SK-N-SH (cell line): ENCODE results near the gene ARHGAP1. TPM values are rescaled to one million over a fixed set of nuclear protein-coding genes. Genes with fewer than 3 reads are reported as not detected.

Experiments
- CTCF ChIA-PET: fragments of 300-600, 350-600 bp; formaldehyde crosslinking; extraction: SDS; loops from one replicate; lab custom pipeline; 2021; lab: Yijun Ruan, JAX
- POLR2A ChIA-PET: fragments of 350-600 bp; sonication (Branson Sonifier 250); formaldehyde crosslinking; extraction: SDS; loops from one replicate; lab custom pipeline; 2020; ENCODE audit warnings: antibody characterized with exemption, inconsistent platforms; lab: Yijun Ruan, JAX
- DNase-seq: peaks from one replicate; pipeline ENCODE4 v3.0.0; 2012
- H2AFZ ChIP-seq: fragments of 200-600 bp; sonication (generic); 2 replicates; pipeline ENCODE4 v1.8.1; 2016; ENCODE audit warnings: antibody characterized with exemption, mild to moderate bottlenecking, low read depth
- H3F3A ChIP-seq: fragments of 200-600 bp; sonication (generic); replicated peaks from 2 replicates; pipeline ENCODE3; 2016; ENCODE audit warnings: antibody characterized with exemption, mild to moderate bottlenecking; ENCODE audit not compliant: insufficient read depth
- H3K27ac ChIP-seq, 2 experiments: fragments of 200-500 bp in 1 of 2; fragments of 200-600 bp in 1 of 2; sonication (Bioruptor generic) in 1 of 2; sonication (generic), shearing (Covaris generic) in 1 of 2; 2 replicates each; pipeline versions ENCODE4 v1.5.1 to v1.6.1; 2014 to 2016; ENCODE audit warnings: low read depth in 2 of 2, inconsistent platforms in 1 of 2, low read length in 1 of 2, mild to moderate bottlenecking in 1 of 2, mixed read lengths in 1 of 2
- H3K27me3 ChIP-seq: fragments of 200-600 bp; sonication (generic), shearing (Covaris generic); 2 replicates; pipeline ENCODE4 v1.6.1; 2016; ENCODE audit warnings: mixed run types; ENCODE audit not compliant: insufficient read depth
- H3K36me3 ChIP-seq, 2 experiments: fragments of 200-500 bp in 1 of 2; fragments of 200-600 bp in 1 of 2; sonication (Bioruptor generic) in 1 of 2; sonication (generic) in 1 of 2; replicated peaks in 1 of 2; 2 replicates each; pipeline versions ENCODE3 to v1.5.1; 2014 to 2016; ENCODE audit warnings: low read length in 1 of 2, mild to moderate bottlenecking in 1 of 2; ENCODE audit not compliant: insufficient read depth in 2 of 2, control insufficient read depth in 1 of 2
- H3K4me1 ChIP-seq, 2 experiments: fragments of 200-500 bp in 1 of 2; fragments of 200-600 bp in 1 of 2; sonication (Bioruptor generic) in 1 of 2; sonication (generic), shearing (Covaris generic) in 1 of 2; 2 replicates each; pipeline versions ENCODE4 v1.5.1 to v1.6.1; 2014 to 2016; ENCODE audit warnings: low read depth in 1 of 2, low read length in 1 of 2, mixed run types in 1 of 2; ENCODE audit not compliant: insufficient read depth in 2 of 2, control insufficient read depth in 1 of 2
- H3K4me2 ChIP-seq: fragments of 200-600 bp; sonication (generic), shearing (Covaris generic); 2 replicates; pipeline ENCODE4 v1.6.1; 2017; ENCODE audit warnings: mixed run types
- H3K4me3 ChIP-seq, 2 experiments: fragments of 200-500 bp in 1 of 2; fragments of 200-600 bp in 1 of 2; sonication (Bioruptor generic) in 1 of 2; sonication (generic), shearing (Covaris generic) in 1 of 2; 2 replicates each; pipeline versions ENCODE4 v1.5.1 to v1.8.1; 2014 to 2016; ENCODE audit warnings: low read depth in 2 of 2, inconsistent platforms in 1 of 2, low read length in 1 of 2, mild to moderate bottlenecking in 1 of 2, mixed read lengths in 1 of 2, moderate library complexity in 1 of 2
- H3K79me2 ChIP-seq: fragments of 200-600 bp; sonication (generic); 2 replicates; pipeline ENCODE4 v1.8.1; 2017; ENCODE audit warnings: mild to moderate bottlenecking; ENCODE audit not compliant: insufficient read depth
- H3K9ac ChIP-seq: fragments of 200-600 bp; sonication (generic); 2 replicates; pipeline ENCODE4 v1.6.1; 2017; ENCODE audit warnings: mixed run types
- H3K9me2 ChIP-seq: fragments of 200-600 bp; sonication (generic); 2 replicates; pipeline ENCODE4 v1.6.1; 2017; ENCODE audit warnings: mixed run types
- H3K9me3 ChIP-seq: fragments of 200-600 bp; sonication (generic); 2 replicates; pipeline ENCODE4 v1.6.1; 2017; ENCODE audit warnings: mixed run types, mild to moderate bottlenecking, moderate library complexity
- H4K20me1 ChIP-seq: fragments of 200-600 bp; sonication (generic); 2 replicates; pipeline ENCODE4 v1.6.1; 2017; ENCODE audit warnings: mild to moderate bottlenecking, mixed run types; ENCODE audit not compliant: insufficient read depth
- FOXM1 ChIP-seq: IDR thresholded peaks from 2 replicates; pipeline ENCODE4 v1.4.0; 2012; ENCODE audit warnings: low read depth, mild to moderate bottlenecking
- GABPA ChIP-seq: IDR thresholded peaks from 2 replicates; pipeline ENCODE4 v1.4.0; 2012; ENCODE audit warnings: low read depth, mild to moderate bottlenecking
- GATA2 ChIP-seq: sonication (generic); formaldehyde crosslinking; IDR thresholded peaks from 2 replicates; pipeline ENCODE4 v1.5.0; 2020; ENCODE audit warnings: mild to moderate bottlenecking, missing genetic modification reagents
- MEF2A ChIP-seq: IDR thresholded peaks from 2 replicates; pipeline ENCODE4 v1.4.0; 2012; ENCODE audit warnings: low read depth, borderline replicate concordance
- NRF1 ChIP-seq: IDR thresholded peaks from 2 replicates; pipeline ENCODE4 v1.6.1; 2012; ENCODE audit warnings: low read depth, mild to moderate bottlenecking, low read length
- POLR2AphosphoS5 ChIP-seq: IDR thresholded peaks from 2 replicates; pipeline ENCODE4 v1.6.1; 2012; ENCODE audit warnings: low read depth, low read length
- RCOR1 ChIP-seq: fragments of 150-350 bp; IDR thresholded peaks from 2 replicates; pipeline ENCODE4 v1.6.1; 2017; ENCODE audit warnings: antibody characterized with exemption, low read length
- RFX5 ChIP-seq: IDR thresholded peaks from 2 replicates; pipeline ENCODE4 v1.6.1; 2012; ENCODE audit warnings: mild to moderate bottlenecking, improper control_type of control experiment, low read length
- RXRA ChIP-seq: IDR thresholded peaks from 2 replicates; pipeline ENCODE4 v1.4.0; 2012; ENCODE audit warnings: low read depth, mild to moderate bottlenecking, borderline replicate concordance
- TCF12 ChIP-seq: IDR thresholded peaks from 2 replicates; pipeline ENCODE4 v1.4.0; 2012
- TEAD4 ChIP-seq: IDR thresholded peaks from 2 replicates; pipeline ENCODE4 v1.4.0; 2012; ENCODE audit warnings: mild to moderate bottlenecking, borderline replicate concordance; ENCODE audit not compliant: insufficient read depth
- WGBS: methylation state at CpG from one replicate; pipeline ENCODE4 v1.1.6; 2017; ENCODE audit warnings: low lambda C conversion rate; 5-methylcytosine and 5-hydroxymethylcytosine counted together
- polyA plus RNA-seq, 3 experiments: library from polyadenylated mRNA; depleted of rRNA; stranded (reverse); fragments of >200 nt; gene quantifications; 2 replicates each; pipeline ENCODE4 v1.2.3, GENCODE V29; 2012
- TF ChIP-seq, protein P1 (sequence below): IDR thresholded peaks from 2 replicates; pipeline ENCODE4 v1.4.0; 2012; ENCODE audit warnings: low read depth, borderline replicate concordance
- TF ChIP-seq, protein P2 (sequence below): IDR thresholded peaks from 2 replicates; pipeline ENCODE4 v1.6.1; 2012; ENCODE audit warnings: mild to moderate bottlenecking, low read depth, low read length, moderate library complexity
- TF ChIP-seq, protein P3 (sequence below): IDR thresholded peaks from 2 replicates; pipeline ENCODE4 v1.4.0; 2012; ENCODE audit warnings: low read depth, borderline replicate concordance

ARHGAP1 gene
- polyA plus RNA-seq, 1 of the 3 experiments (the other 2 are of a cell fraction), result 27.1 TPM

DNA sequence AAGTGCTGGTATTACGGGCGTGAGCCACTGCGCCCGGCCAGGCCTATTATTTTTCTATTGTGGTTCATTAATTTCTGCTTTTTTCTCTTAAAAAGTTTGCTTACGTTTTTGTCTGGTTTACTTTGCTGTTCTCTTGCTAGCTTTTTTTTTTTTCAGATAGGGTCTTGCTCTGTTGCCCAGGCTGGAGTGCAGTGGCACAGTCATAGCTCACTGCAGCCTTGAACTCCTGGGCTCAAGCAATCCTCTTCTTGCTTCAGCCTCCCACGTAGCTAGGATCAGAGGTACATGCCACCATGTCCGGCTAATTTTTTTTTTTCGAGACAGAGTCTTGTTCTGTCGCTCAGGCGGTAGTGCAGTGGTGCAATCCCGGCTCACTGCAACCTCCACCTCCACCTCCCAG lies 37.3 kb upstream of the ARHGAP1 start:
- no peaks in the 10 kb centered on the region for H3K9me3 ChIP-seq
- TF ChIP-seq POLR2AphosphoS5 (no peak), RFX5 (no peak), MEF2A (no peak), FOXM1 (no peak), TCF12 (no peak), TEAD4 (no peak), NRF1 (no peak), RCOR1 (no peak), GATA2 (no peak), GABPA (no peak), RXRA (no peak)
- TF ChIP-seq, protein P1, sequence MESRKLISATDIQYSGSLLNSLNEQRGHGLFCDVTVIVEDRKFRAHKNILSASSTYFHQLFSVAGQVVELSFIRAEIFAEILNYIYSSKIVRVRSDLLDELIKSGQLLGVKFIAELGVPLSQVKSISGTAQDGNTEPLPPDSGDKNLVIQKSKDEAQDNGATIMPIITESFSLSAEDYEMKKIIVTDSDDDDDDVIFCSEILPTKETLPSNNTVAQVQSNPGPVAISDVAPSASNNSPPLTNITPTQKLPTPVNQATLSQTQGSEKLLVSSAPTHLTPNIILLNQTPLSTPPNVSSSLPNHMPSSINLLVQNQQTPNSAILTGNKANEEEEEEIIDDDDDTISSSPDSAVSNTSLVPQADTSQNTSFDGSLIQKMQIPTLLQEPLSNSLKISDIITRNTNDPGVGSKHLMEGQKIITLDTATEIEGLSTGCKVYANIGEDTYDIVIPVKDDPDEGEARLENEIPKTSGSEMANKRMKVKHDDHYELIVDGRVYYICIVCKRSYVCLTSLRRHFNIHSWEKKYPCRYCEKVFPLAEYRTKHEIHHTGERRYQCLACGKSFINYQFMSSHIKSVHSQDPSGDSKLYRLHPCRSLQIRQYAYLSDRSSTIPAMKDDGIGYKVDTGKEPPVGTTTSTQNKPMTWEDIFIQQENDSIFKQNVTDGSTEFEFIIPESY, result no peak
- TF ChIP-seq, protein P2, sequence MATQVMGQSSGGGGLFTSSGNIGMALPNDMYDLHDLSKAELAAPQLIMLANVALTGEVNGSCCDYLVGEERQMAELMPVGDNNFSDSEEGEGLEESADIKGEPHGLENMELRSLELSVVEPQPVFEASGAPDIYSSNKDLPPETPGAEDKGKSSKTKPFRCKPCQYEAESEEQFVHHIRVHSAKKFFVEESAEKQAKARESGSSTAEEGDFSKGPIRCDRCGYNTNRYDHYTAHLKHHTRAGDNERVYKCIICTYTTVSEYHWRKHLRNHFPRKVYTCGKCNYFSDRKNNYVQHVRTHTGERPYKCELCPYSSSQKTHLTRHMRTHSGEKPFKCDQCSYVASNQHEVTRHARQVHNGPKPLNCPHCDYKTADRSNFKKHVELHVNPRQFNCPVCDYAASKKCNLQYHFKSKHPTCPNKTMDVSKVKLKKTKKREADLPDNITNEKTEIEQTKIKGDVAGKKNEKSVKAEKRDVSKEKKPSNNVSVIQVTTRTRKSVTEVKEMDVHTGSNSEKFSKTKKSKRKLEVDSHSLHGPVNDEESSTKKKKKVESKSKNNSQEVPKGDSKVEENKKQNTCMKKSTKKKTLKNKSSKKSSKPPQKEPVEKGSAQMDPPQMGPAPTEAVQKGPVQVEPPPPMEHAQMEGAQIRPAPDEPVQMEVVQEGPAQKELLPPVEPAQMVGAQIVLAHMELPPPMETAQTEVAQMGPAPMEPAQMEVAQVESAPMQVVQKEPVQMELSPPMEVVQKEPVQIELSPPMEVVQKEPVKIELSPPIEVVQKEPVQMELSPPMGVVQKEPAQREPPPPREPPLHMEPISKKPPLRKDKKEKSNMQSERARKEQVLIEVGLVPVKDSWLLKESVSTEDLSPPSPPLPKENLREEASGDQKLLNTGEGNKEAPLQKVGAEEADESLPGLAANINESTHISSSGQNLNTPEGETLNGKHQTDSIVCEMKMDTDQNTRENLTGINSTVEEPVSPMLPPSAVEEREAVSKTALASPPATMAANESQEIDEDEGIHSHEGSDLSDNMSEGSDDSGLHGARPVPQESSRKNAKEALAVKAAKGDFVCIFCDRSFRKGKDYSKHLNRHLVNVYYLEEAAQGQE, result no peak
- TF ChIP-seq, protein P3, sequence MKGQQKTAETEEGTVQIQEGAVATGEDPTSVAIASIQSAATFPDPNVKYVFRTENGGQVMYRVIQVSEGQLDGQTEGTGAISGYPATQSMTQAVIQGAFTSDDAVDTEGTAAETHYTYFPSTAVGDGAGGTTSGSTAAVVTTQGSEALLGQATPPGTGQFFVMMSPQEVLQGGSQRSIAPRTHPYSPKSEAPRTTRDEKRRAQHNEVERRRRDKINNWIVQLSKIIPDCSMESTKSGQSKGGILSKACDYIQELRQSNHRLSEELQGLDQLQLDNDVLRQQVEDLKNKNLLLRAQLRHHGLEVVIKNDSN, result no peak
- peaks cover 9% of the 10 kb centered on the region for H3F3A ChIP-seq
- H3K27ac ChIP-seq, result no peak overlapping the region
- H2AFZ ChIP-seq, result no peak overlapping the region
- ChIA-PET CTCF (no interaction called here), POLR2A (no interaction called here)
- DNase-seq, result no peak
- no peaks in the 10 kb centered on the region for H4K20me1 ChIP-seq
- H3K4me3 ChIP-seq, result no peak overlapping the region
- H3K79me2 ChIP-seq, result no peaks in the 10 kb centered on the region
- H3K9ac ChIP-seq, result no peak overlapping the region
- no peaks in the 10 kb centered on the region for H3K4me1 ChIP-seq
- 77% methylated on average over 10 of the region's 11 CpGs for WGBS
- H3K36me3 ChIP-seq, result peaks cover 7 to 13% of the 10 kb centered on the region in 2 experiments
- no peaks in the 10 kb centered on the region for H3K27me3 ChIP-seq
- H3K4me2 ChIP-seq, result no peak overlapping the region
- H3K9me2 ChIP-seq, result no peaks in the 10 kb centered on the region
